Measurements from ENCODE around the gene CASK. TPM values are rescaled to one million over a fixed set of nuclear protein-coding genes. Genes with fewer than 3 reads are reported as not detected.
A peak's percentile ranks its signal among the peaks of the same experiment; 100 is the strongest.
"Not testable (repeated sequence)": the region's sequence is repeated elsewhere in the genome, so short reads cannot be mapped to it uniquely, and the experiment has no call there.

The CASK gene
- total and polyA plus RNA-seq, 12 donors: 4.7 to 53.0 (median 41.3) TPM

- Histone ChIP-seq H3K4me3 (no peak overlapping the region), H3K9me3 (replicated peaks in 1 of 3) (no peaks in the 10 kb centered on the region), H3K4me1 (replicated peaks in 1 of 2) (no peaks in the 10 kb centered on the region), H3K36me3 (replicated peaks in 1 of 2) (no peaks in the 10 kb centered on the region), H3K27me3 (no peaks in the 10 kb centered on the region), H3K27ac (no peak overlapping the region)
- 59 to 77% (median 68%) methylated on average over 4 of the region's 4 CpGs for WGBS, 4 donors
- intact Hi-C loops (cut with DNase I): no loop called here
- TF ChIP-seq POLR2A (IDR thresholded peaks at IDR 0.05): no peak
- no peak for TF ChIP-seq CTCF (IDR thresholded peaks at IDR 0.05)
- DNase-seq: no peak
Observed at GRCh38 chrX:41655631-41656030, 267.7 kb downstream of the CASK start.

- Histone ChIP-seq H3K9me3 (replicated peaks in 1 of 3) (no peaks in the 10 kb centered on the region), H3K36me3 (replicated peaks in 1 of 2) (no peaks in the 10 kb centered on the region), H3K27me3 (no peaks in the 10 kb centered on the region), H3K4me1 (replicated peaks in 1 of 2) (no peaks in the 10 kb centered on the region), H3K4me3 (no peak overlapping the region), H3K27ac (no peak overlapping the region)
- WGBS, 4 donors: 75 to 97% (median 82%) methylated on average over 4 of the region's 4 CpGs
- no peak for DNase-seq
- intact Hi-C loops (cut with DNase I): no loop called here
- TF ChIP-seq POLR2A (IDR thresholded peaks at IDR 0.05) (no peak), CTCF (IDR thresholded peaks at IDR 0.05) (no peak)
Observed at GRCh38 chrX:41655101-41655500, 268.3 kb downstream of the CASK start.

- Histone ChIP-seq H3K4me1 (replicated peaks in 1 of 2) (no peaks in the 10 kb centered on the region), H3K4me3 (no peak overlapping the region), H3K27me3 (no peaks in the 10 kb centered on the region), H3K36me3 (replicated peaks in 1 of 2) (no peaks in the 10 kb centered on the region), H3K9me3 (replicated peaks in 1 of 3) (no peaks in the 10 kb centered on the region), H3K27ac (no peak overlapping the region)
- TF ChIP-seq POLR2A (IDR thresholded peaks at IDR 0.05): no peak
- TF ChIP-seq CTCF (IDR thresholded peaks at IDR 0.05): no peak
- intact Hi-C loops (cut with DNase I): no loop called here
- 79 to 98% (median 88%) methylated on average over 4 of the region's 4 CpGs for WGBS, 4 donors
- DNase-seq: no peak
Observed at GRCh38 chrX:41653125-41653524, 270.2 kb downstream of the CASK start.

GRCh38 chrX:41646201-41646600 is 277.2 kb downstream of the CASK start:
- H3K36me3 ChIP-seq (replicated peaks in 1 of 2); DNase-seq; intact Hi-C loops (cut with DNase I); H3K4me3 ChIP-seq; H3K9me3 ChIP-seq (replicated peaks in 1 of 3); H3K4me1 ChIP-seq (replicated peaks in 1 of 2); H3K27ac ChIP-seq; H3K27me3 ChIP-seq: not testable (repeated sequence)
- 49 to 90% (median 72%) methylated on average over 2 of the region's 2 CpGs for WGBS, 4 donors

- Histone ChIP-seq H3K27ac (peak overlapping the region in 1 of 5 donors; percentile 32), H3K36me3 (replicated peaks in 1 of 2) (no peaks in the 10 kb centered on the region)
Observed at GRCh38 chrX:41634284-41634683, 289.1 kb downstream of the CASK start.

More at GRCh38 chrX:41634284-41634683, 289.1 kb downstream of the CASK start:
- H3K4me3 ChIP-seq: no peak overlapping the region
- no peaks in the 10 kb centered on the region for H3K9me3 ChIP-seq (replicated peaks in 1 of 3)
- intact Hi-C loops (cut with DNase I): no loop called here
- TF ChIP-seq POLR2A (IDR thresholded peaks at IDR 0.05) (no peak), CTCF (IDR thresholded peaks at IDR 0.05) (no peak)
- WGBS, 4 donors: 18 to 46% (median 22%) methylated on average over 2 of the region's 2 CpGs
- peak in 2 of 7 donors; percentile 21 for DNase-seq
- no peaks in the 10 kb centered on the region for H3K27me3 ChIP-seq
- H3K4me1 ChIP-seq (replicated peaks in 1 of 2): no peaks in the 10 kb centered on the region

Data from adrenal gland (tissue), 12 donors.